Trophoblast cell (in vitro differentiated cells and primary cell): ENCODE data around the gene ARHGEF26.
A peak's percentile ranks its signal among the peaks of the same experiment; 100 is the strongest.

Experiments
- DNase-seq, 2 donors: peaks; one replicate each; pipeline ENCODE4 v3.0.0-alpha.2; 2016
- H2AFZ ChIP-seq: 2 replicates; pipeline ENCODE4 v1.6.1; 2013; ENCODE audit warnings: low read length, moderate library complexity, mild to moderate bottlenecking; ENCODE audit not compliant: insufficient read depth, poor library complexity
- H2AK5ac ChIP-seq: 2 replicates; pipeline ENCODE4 v1.6.1; 2013; ENCODE audit warnings: mild to moderate bottlenecking, low read length
- H2BK120ac ChIP-seq: 2 replicates; pipeline ENCODE4 v1.6.1; 2013; ENCODE audit warnings: low read length, mild to moderate bottlenecking, moderate library complexity; ENCODE audit not compliant: insufficient read depth, poor library complexity
- H2BK12ac ChIP-seq: 2 replicates; pipeline ENCODE4 v1.6.1; 2013; ENCODE audit warnings: mild to moderate bottlenecking, low read length, moderate library complexity
- H2BK5ac ChIP-seq: 2 replicates; pipeline ENCODE4 v1.6.1; 2013; ENCODE audit warnings: low read length, low read depth, moderate library complexity, mild to moderate bottlenecking; ENCODE audit not compliant: poor library complexity
- H3K14ac ChIP-seq: 2 replicates; pipeline ENCODE4 v1.6.1; 2013; ENCODE audit warnings: mild to moderate bottlenecking, low read length
- H3K18ac ChIP-seq: 2 replicates; pipeline ENCODE4 v1.6.1; 2013; ENCODE audit warnings: mild to moderate bottlenecking, low read length
- H3K23ac ChIP-seq: 2 replicates; pipeline ENCODE4 v1.6.1; 2013; ENCODE audit warnings: low read length
- H3K27ac ChIP-seq: 2 replicates; pipeline ENCODE4 v1.5.1; 2013; ENCODE audit warnings: low read depth, mild to moderate bottlenecking, inconsistent platforms, low read length, moderate library complexity
- H3K27me3 ChIP-seq: 2 replicates; pipeline ENCODE4 v1.6.1; 2013; ENCODE audit warnings: inconsistent platforms, mild to moderate bottlenecking, low read length, moderate library complexity; ENCODE audit not compliant: insufficient read depth
- H3K36me3 ChIP-seq, 2 experiments: 1 replicate in 1 of 2; 2 replicates in 1 of 2; pipeline ENCODE4 v1.6.1; 2013; ENCODE audit warnings: low read length in 2 of 2, mild to moderate bottlenecking in 2 of 2, moderate library complexity in 1 of 2; ENCODE audit not compliant: insufficient read depth in 2 of 2, control insufficient read depth in 1 of 2
- H3K4ac ChIP-seq: 2 replicates; pipeline ENCODE4 v1.6.1; 2013; ENCODE audit warnings: low read depth, mild to moderate bottlenecking, low read length, moderate library complexity
- H3K4me1 ChIP-seq, 2 experiments: 1 replicate in 1 of 2; 2 replicates in 1 of 2; pipeline ENCODE4 v1.6.1; 2013; ENCODE audit warnings: low read length in 2 of 2, mild to moderate bottlenecking in 2 of 2, moderate library complexity in 1 of 2; ENCODE audit not compliant: insufficient read depth in 2 of 2, control insufficient read depth in 1 of 2
- H3K4me2 ChIP-seq: 2 replicates; pipeline ENCODE4 v1.6.1; 2013; ENCODE audit warnings: inconsistent platforms, mild to moderate bottlenecking, low read length, moderate library complexity
- H3K4me3 ChIP-seq: 2 replicates; pipeline ENCODE4 v1.5.1; 2013; ENCODE audit warnings: mild to moderate bottlenecking, low read depth, low read length, inconsistent platforms
- H3K79me1 ChIP-seq: one replicate; pipeline ENCODE4 v1.6.1; 2013; ENCODE audit warnings: low read length
- H3K79me2 ChIP-seq: 2 replicates; pipeline ENCODE4 v1.6.1; 2013; ENCODE audit warnings: low read length, mild to moderate bottlenecking; ENCODE audit not compliant: control insufficient read depth, insufficient read depth, poor library complexity
- H3K9ac ChIP-seq: 2 replicates; pipeline ENCODE4 v1.6.1; 2013; ENCODE audit warnings: mild to moderate bottlenecking, low read length
- H3K9me3 ChIP-seq: 2 replicates; pipeline ENCODE4 v1.6.1; 2013; ENCODE audit warnings: low read depth, mild to moderate bottlenecking, control low read depth, inconsistent platforms, low read length; ENCODE audit not compliant: insufficient read depth
- H4K12ac ChIP-seq: 2 replicates; pipeline ENCODE4 v1.6.1; 2013; ENCODE audit warnings: low read depth, mild to moderate bottlenecking, low read length, moderate library complexity
- H4K8ac ChIP-seq: 2 replicates; pipeline ENCODE4 v1.6.1; 2013; ENCODE audit warnings: low read depth, mild to moderate bottlenecking, low read length, moderate library complexity
- H4K91ac ChIP-seq: one replicate; pipeline ENCODE4 v1.6.1; 2013; ENCODE audit warnings: low read depth, mild to moderate bottlenecking, low read length, moderate library complexity
- WGBS: extraction: QIAGEN DNeasy Blood & Tissue Kit; methylation state at CpG from one replicate; pipeline ENCODE4 v1.1.7; 2013; ENCODE audit warnings: missing lambda C conversion rate; ENCODE audit not compliant: insufficient read length, insufficient coverage; ENCODE audit errors: extremely low coverage; 5-methylcytosine and 5-hydroxymethylcytosine counted together

The ARHGEF26 gene

GRCh38 chr3:154250291-154250690 is 129.1 kb downstream of the ARHGEF26 start:
- Histone ChIP-seq H3K4ac (no peak overlapping the region), H3K9ac (no peak overlapping the region), H3K79me2 (no peaks in the 10 kb centered on the region), H3K14ac (no peak overlapping the region), H3K23ac (no peak overlapping the region), H3K27ac (no peak overlapping the region), H4K8ac (no peak overlapping the region), H4K12ac (no peak overlapping the region), H4K91ac (no peak overlapping the region), H3K27me3 (no peaks in the 10 kb centered on the region), H3K4me1 (no peaks in the 10 kb centered on the region), H3K79me1 (no peaks in the 10 kb centered on the region), H2AK5ac (no peak overlapping the region), H2AFZ (no peak overlapping the region), H3K9me3 (no peaks in the 10 kb centered on the region), H2BK12ac (no peak overlapping the region), H3K18ac (no peak overlapping the region), H2BK120ac (no peak overlapping the region), H3K36me3 (peaks cover 5 to 18% of the 10 kb centered on the region in 2 experiments), H3K4me3 (no peak overlapping the region), H3K4me2 (no peak overlapping the region), H2BK5ac (no peak overlapping the region)
- no peak for DNase-seq
- no CpG with 5 or more reads among the region's 4 CpGs for WGBS

- Histone ChIP-seq H2BK12ac (no peak overlapping the region), H3K14ac (no peak overlapping the region), H2AK5ac (no peak overlapping the region), H3K36me3 (peaks cover 7 to 18% of the 10 kb centered on the region in 2 experiments), H3K18ac (no peak overlapping the region), H3K27me3 (no peaks in the 10 kb centered on the region), H3K9ac (no peak overlapping the region), H3K79me1 (no peaks in the 10 kb centered on the region), H3K79me2 (no peaks in the 10 kb centered on the region), H3K23ac (no peak overlapping the region), H2BK120ac (no peak overlapping the region), H3K27ac (no peak overlapping the region), H3K4me2 (no peak overlapping the region), H3K4me1 (no peaks in the 10 kb centered on the region), H3K4ac (no peak overlapping the region), H4K8ac (no peak overlapping the region), H4K12ac (no peak overlapping the region), H2BK5ac (no peak overlapping the region), H2AFZ (no peak overlapping the region), H3K4me3 (no peak overlapping the region), H3K9me3 (no peaks in the 10 kb centered on the region), H4K91ac (no peak overlapping the region)
- WGBS: no CpG with 5 or more reads among the region's 3 CpGs
- DNase-seq: no peak
Measured at GRCh38 chr3:154251610-154252009, 130.4 kb downstream of the ARHGEF26 start.

- no peak overlapping the region for H2BK12ac ChIP-seq
- no peak overlapping the region for H3K4me2 ChIP-seq
- DNase-seq: peak; percentile 81 to 94
- H2BK120ac ChIP-seq: no peak overlapping the region
- no CpG with 5 or more reads among the region's 11 CpGs for WGBS
- no peak overlapping the region for H4K91ac ChIP-seq
- no peaks in the 10 kb centered on the region for H3K9me3 ChIP-seq
- H3K27ac ChIP-seq: no peak overlapping the region
- no peak overlapping the region for H3K18ac ChIP-seq
- no peaks in the 10 kb centered on the region for H3K27me3 ChIP-seq
- H2BK5ac ChIP-seq: no peak overlapping the region
- H3K4me3 ChIP-seq: no peak overlapping the region
- no peaks in the 10 kb centered on the region for H3K79me1 ChIP-seq
- no peak overlapping the region for H2AK5ac ChIP-seq
- H3K4me1 ChIP-seq: no peaks in the 10 kb centered on the region
- no peak overlapping the region for H3K9ac ChIP-seq
- H2AFZ ChIP-seq: no peak overlapping the region
- H4K12ac ChIP-seq: no peak overlapping the region
- no peak overlapping the region for H3K4ac ChIP-seq
- peaks cover 9 to 22% of the 10 kb centered on the region in 2 experiments for H3K36me3 ChIP-seq
- no peak overlapping the region for H4K8ac ChIP-seq
- no peaks in the 10 kb centered on the region for H3K79me2 ChIP-seq
- H3K14ac ChIP-seq: no peak overlapping the region
- H3K23ac ChIP-seq: no peak overlapping the region
Measured at GRCh38 chr3:154252759-154253638, 131.8 kb downstream of the ARHGEF26 start.

GRCh38 chr3:154254527-154254926 is 133.3 kb downstream of the ARHGEF26 start:
- no CpG with 5 or more reads among the region's 8 CpGs for WGBS
- no peak overlapping the region for H2AK5ac ChIP-seq
- no peak overlapping the region for H3K23ac ChIP-seq
- H2AFZ ChIP-seq: no peak overlapping the region
- no peak overlapping the region for H3K4me2 ChIP-seq
- H3K79me2 ChIP-seq: no peaks in the 10 kb centered on the region
- peaks cover 11 to 28% of the 10 kb centered on the region in 2 experiments for H3K36me3 ChIP-seq
- peak overlapping the region; percentile 10 for H3K4me3 ChIP-seq
- H2BK120ac ChIP-seq: no peak overlapping the region
- no peak overlapping the region for H4K8ac ChIP-seq
- no peaks in the 10 kb centered on the region for H3K79me1 ChIP-seq
- no peaks in the 10 kb centered on the region for H3K9me3 ChIP-seq
- no peak for DNase-seq
- no peak overlapping the region for H2BK5ac ChIP-seq
- H3K14ac ChIP-seq: no peak overlapping the region
- no peaks in the 10 kb centered on the region for H3K27me3 ChIP-seq
- no peak overlapping the region for H4K91ac ChIP-seq
- H3K4me1 ChIP-seq: no peaks in the 10 kb centered on the region
- no peak overlapping the region for H3K27ac ChIP-seq
- H2BK12ac ChIP-seq: no peak overlapping the region
- no peak overlapping the region for H4K12ac ChIP-seq
- no peak overlapping the region for H3K4ac ChIP-seq
- H3K9ac ChIP-seq: no peak overlapping the region
- H3K18ac ChIP-seq: no peak overlapping the region
